ENCODE results near the gene ARFGEF3. TPM values are rescaled to one million over a fixed set of nuclear protein-coding genes. Genes with fewer than 3 reads are reported as not detected.
"Not testable (repeated sequence)": the region's sequence is repeated elsewhere in the genome, so short reads cannot be mapped to it uniquely, and the experiment has no call there.

The ARFGEF3 gene
- total RNA-seq, 8 experiments from 2014 or later: 1.3 to 21.2 (median 14.7) TPM

- no peak for ATAC-seq (replicated peaks in 6 of 8)
- WGBS, 10 experiments: 79 to 100% (median 95%) methylated on average over 1 to 3 of the region's 4 CpGs; no CpG with 5 or more reads in 3 of the 10 experiments
- H3K4me1 ChIP-seq (replicated peaks in 1 of 2): no peaks in the 10 kb centered on the region
- no peak overlapping the region for H3K4me3 ChIP-seq
- no peak overlapping the region for H3K27ac ChIP-seq
- in situ Hi-C loops (cut with MboI; ENCODE audit: low pct_unique_long_range_greater_than_20kb in 2 of 9, low sequenced_read_pairs in 9 of 9, unreplicated experiment in 9 of 9): loop anchor here in 2 of 9 experiments (25.0 kb wide), 2 partner anchors 166 to 266 kb away; partner anchors contain the start of gene PERP (in 1 of the 2)
These were observed 116.1 kb downstream of the ARFGEF3 start for GRCh38 chr6:138277835-138278234.

- in situ Hi-C loops (cut with MboI; ENCODE audit: low pct_unique_long_range_greater_than_20kb in 2 of 9, low sequenced_read_pairs in 9 of 9, unreplicated experiment in 9 of 9): loop anchor here in 2 of 9 experiments (25.0 kb wide), 2 partner anchors 166 to 266 kb away; partner anchors contain the start of gene PERP (in 1 of the 2)
- Histone ChIP-seq H3K4me3 (no peak overlapping the region), H3K27ac (no peak overlapping the region), H3K4me1 (replicated peaks in 1 of 2) (no peaks in the 10 kb centered on the region)
- WGBS, 10 experiments: 0 to 100% (median 50%) methylated on average over 1 to 10 of the region's 12 CpGs; no CpG with 5 or more reads in 4 of the 10 experiments
- peak in 7 of 8 experiments; percentile 10 to 99 (median 51) for ATAC-seq (replicated peaks in 6 of 8)
These were observed 116.6 kb downstream of the ARFGEF3 start for GRCh38 chr6:138278326-138278725.

GRCh38 chr6:138285800-138286199, 124.1 kb downstream of the ARFGEF3 start:
- H3K4me1 ChIP-seq (replicated peaks in 1 of 2): no peaks in the 10 kb centered on the region
- H3K4me3 ChIP-seq: no peak overlapping the region
- in situ Hi-C loops (cut with MboI; ENCODE audit: low pct_unique_long_range_greater_than_20kb in 2 of 9, low sequenced_read_pairs in 9 of 9, unreplicated experiment in 9 of 9): loop anchor here in 2 of 9 experiments (10.0 to 25.0 kb wide), 3 partner anchors 171 to 273 kb away; partner anchors contain the start of gene PERP (in 1 of the 2)
- 67 to 100% (median 86%) methylated on average over 1 to 5 of the region's 6 CpGs; no CpG with 5 or more reads in 3 of the 10 experiments for WGBS, 10 experiments
- no peak overlapping the region for H3K27ac ChIP-seq
- no peak for ATAC-seq (replicated peaks in 6 of 8)

- WGBS, 10 experiments: 79 to 98% (median 84%) methylated on average over 4 to 9 of the region's 17 CpGs; no CpG with 5 or more reads in 5 of the 10 experiments
- no peak overlapping the region for H3K27ac ChIP-seq
These were observed 125.0 kb downstream of the ARFGEF3 start for GRCh38 chr6:138286698-138287097.

GRCh38 chr6:138287144-138287955, 125.6 kb downstream of the ARFGEF3 start:
- ATAC-seq (replicated peaks in 6 of 8): peak in 4 of 8 experiments; percentile 37 to 75 (median 41)
- Histone ChIP-seq H3K4me1 (replicated peaks in 1 of 2) (no peaks in the 10 kb centered on the region), H3K4me3 (no peak overlapping the region), H3K27ac (no peak overlapping the region)
- WGBS, 10 experiments: 60 to 97% (median 82%) methylated on average over 4 to 9 of the region's 11 CpGs
- in situ Hi-C loops (cut with MboI; ENCODE audit: low pct_unique_long_range_greater_than_20kb in 2 of 9, low sequenced_read_pairs in 9 of 9, unreplicated experiment in 9 of 9): loop anchor here in 2 of 9 experiments (10.0 to 25.0 kb wide), 3 partner anchors 173 to 275 kb away; partner anchors contain the start of gene PERP (in 1 of the 2)

More at GRCh38 chr6:138286698-138287097, 125.0 kb downstream of the ARFGEF3 start:
- no peaks in the 10 kb centered on the region for H3K4me1 ChIP-seq (replicated peaks in 1 of 2)
- in situ Hi-C loops (cut with MboI; ENCODE audit: low pct_unique_long_range_greater_than_20kb in 2 of 9, low sequenced_read_pairs in 9 of 9, unreplicated experiment in 9 of 9): loop anchor here in 2 of 9 experiments (10.0 to 25.0 kb wide), 3 partner anchors 172 to 274 kb away; partner anchors contain the start of gene PERP (in 1 of the 2)
- H3K4me3 ChIP-seq: no peak overlapping the region
- ATAC-seq (replicated peaks in 6 of 8): no peak

GRCh38 chr6:138288428-138289085, 126.8 kb downstream of the ARFGEF3 start:
- in situ Hi-C loops (cut with MboI; ENCODE audit: low pct_unique_long_range_greater_than_20kb in 2 of 9, low sequenced_read_pairs in 9 of 9, unreplicated experiment in 9 of 9): loop anchor here in 2 of 9 experiments (10.0 to 25.0 kb wide), 3 partner anchors 174 to 276 kb away; partner anchors contain the start of gene PERP (in 1 of the 2)
- not testable (repeated sequence) for H3K4me3 ChIP-seq; H3K27ac ChIP-seq; ATAC-seq (replicated peaks in 6 of 8); H3K4me1 ChIP-seq (replicated peaks in 1 of 2)
- WGBS, 10 experiments: 0 to 100% (median 81%) methylated on average over 1 to 3 of the region's 6 CpGs; no CpG with 5 or more reads in 2 of the 10 experiments

- no peak overlapping the region for H3K4me3 ChIP-seq
- H3K4me1 ChIP-seq (replicated peaks in 1 of 2): no peaks in the 10 kb centered on the region
- H3K27ac ChIP-seq: no peak overlapping the region
- ATAC-seq (replicated peaks in 6 of 8): peak in 3 of 8 experiments; percentile 23 to 42 (median 32)
- 67 to 100% (median 87%) methylated on average over 1 to 3 of the region's 6 CpGs; no CpG with 5 or more reads in 6 of the 10 experiments for WGBS, 10 experiments
- in situ Hi-C loops (cut with MboI; ENCODE audit: low pct_unique_long_range_greater_than_20kb in 2 of 9, low sequenced_read_pairs in 9 of 9, unreplicated experiment in 9 of 9): loop anchor here in 2 of 9 experiments (10.0 to 25.0 kb wide), 3 partner anchors 175 to 277 kb away; partner anchors contain the start of gene PERP (in 1 of the 2)
These were observed 128.0 kb downstream of the ARFGEF3 start for GRCh38 chr6:138289739-138290138.

GRCh38 chr6:138290423-138290962, 128.8 kb downstream of the ARFGEF3 start:
- WGBS, 10 experiments: 0 to 100% (median 44%) methylated on average over 1 to 3 of the region's 5 CpGs; no CpG with 5 or more reads in 2 of the 10 experiments
- ATAC-seq (replicated peaks in 6 of 8): peak in 1 of 8 experiments; percentile 42
- in situ Hi-C loops (cut with MboI; ENCODE audit: low pct_unique_long_range_greater_than_20kb in 2 of 9, low sequenced_read_pairs in 9 of 9, unreplicated experiment in 9 of 9): loop anchor here in 2 of 9 experiments (25.0 kb wide), 2 partner anchors 178 to 278 kb away; partner anchors contain the start of gene PERP (in 1 of the 2)

GRCh38 chr6:138291036-138291848, 129.5 kb downstream of the ARFGEF3 start:
- in situ Hi-C loops (cut with MboI; ENCODE audit: low pct_unique_long_range_greater_than_20kb in 2 of 9, low sequenced_read_pairs in 9 of 9, unreplicated experiment in 9 of 9): loop anchor here in 2 of 9 experiments (25.0 kb wide), 2 partner anchors 179 to 279 kb away; partner anchors contain the start of gene PERP (in 1 of the 2)
- 80 to 100% (median 93%) methylated on average over 1 to 9 of the region's 21 CpGs; no CpG with 5 or more reads in 5 of the 10 experiments for WGBS, 10 experiments
- H3K27ac ChIP-seq: no peak overlapping the region
- no peaks in the 10 kb centered on the region for H3K4me1 ChIP-seq (replicated peaks in 1 of 2)
- ATAC-seq (replicated peaks in 6 of 8): no peak
- no peak overlapping the region for H3K4me3 ChIP-seq

More at GRCh38 chr6:138290423-138290962, 128.8 kb downstream of the ARFGEF3 start:
- Histone ChIP-seq H3K27ac (no peak overlapping the region), H3K4me1 (replicated peaks in 1 of 2) (no peaks in the 10 kb centered on the region), H3K4me3 (no peak overlapping the region)

GRCh38 chr6:138291849-138292181, 130.1 kb downstream of the ARFGEF3 start:
- Histone ChIP-seq H3K4me3 (no peak overlapping the region), H3K27ac (no peak overlapping the region), H3K4me1 (replicated peaks in 1 of 2) (no peaks in the 10 kb centered on the region)
- ATAC-seq (replicated peaks in 6 of 8): no peak
- WGBS, 10 experiments: 80 to 100% (median 80%) methylated on average over 1 to 14 of the region's 28 CpGs; no CpG with 5 or more reads in 7 of the 10 experiments
- in situ Hi-C loops (cut with MboI; ENCODE audit: low pct_unique_long_range_greater_than_20kb in 2 of 9, low sequenced_read_pairs in 9 of 9, unreplicated experiment in 9 of 9): loop anchor here in 2 of 9 experiments (25.0 kb wide), 2 partner anchors 180 to 280 kb away; partner anchors contain the start of gene PERP (in 1 of the 2)

GRCh38 chr6:138292482-138292881, 130.7 kb downstream of the ARFGEF3 start:
- Histone ChIP-seq H3K4me3 (no peak overlapping the region), H3K4me1 (replicated peaks in 1 of 2) (no peaks in the 10 kb centered on the region), H3K27ac (no peak overlapping the region)
- no peak for ATAC-seq (replicated peaks in 6 of 8)
- in situ Hi-C loops (cut with MboI; ENCODE audit: low pct_unique_long_range_greater_than_20kb in 2 of 9, low sequenced_read_pairs in 9 of 9, unreplicated experiment in 9 of 9): loop anchor here in 2 of 9 experiments (25.0 kb wide), 2 partner anchors 180 to 280 kb away; partner anchors contain the start of gene PERP (in 1 of the 2)
- WGBS, 10 experiments: 82 to 93% (median 90%) methylated on average over 1 to 6 of the region's 6 CpGs; no CpG with 5 or more reads in 2 of the 10 experiments

All from motor neuron (in vitro differentiated cells).